Ishikawa (cell line): ENCODE measurements around the gene DDR2.

ENCODE experiments used
- CEBPB ChIP-seq: IDR thresholded peaks from 2 replicates; pipeline ENCODE4 v1.6.1; 2012
- CREB1 ChIP-seq: IDR thresholded peaks from 2 replicates; pipeline ENCODE4 v1.6.1; 2012; ENCODE audit warnings: low read depth
- EGR1 ChIP-seq: IDR thresholded peaks from 2 replicates; pipeline ENCODE4 v1.6.1; 2012
- EP300 ChIP-seq: IDR thresholded peaks from 2 replicates; pipeline ENCODE4 v1.6.1; 2012; ENCODE audit warnings: borderline replicate concordance
- FOXM1 ChIP-seq: IDR thresholded peaks from 2 replicates; pipeline ENCODE4 v1.6.1; 2012; ENCODE audit warnings: low read depth, borderline replicate concordance
- NFIC ChIP-seq: IDR thresholded peaks from 2 replicates; pipeline ENCODE4 v1.6.1; 2012
- RAD21 ChIP-seq: IDR thresholded peaks from 2 replicates; pipeline ENCODE4 v1.6.1; 2012; ENCODE audit warnings: low read depth
- TAF1 ChIP-seq: IDR thresholded peaks from 2 replicates; pipeline ENCODE4 v1.6.1; 2012; ENCODE audit warnings: low read depth, mild to moderate bottlenecking
- TCF12 ChIP-seq: IDR thresholded peaks from 2 replicates; pipeline ENCODE4 v1.6.1; 2012; ENCODE audit warnings: low read depth
- TEAD4 ChIP-seq: IDR thresholded peaks from 2 replicates; pipeline ENCODE4 v1.6.1; 2012
- YY1 ChIP-seq: IDR thresholded peaks from 2 replicates; pipeline ENCODE4 v1.6.1; 2012; ENCODE audit warnings: low read depth
- ZBTB7A ChIP-seq: IDR thresholded peaks from 2 replicates; pipeline ENCODE4 v1.6.1; 2012; ENCODE audit warnings: low read depth
- TF ChIP-seq, protein P1 (sequence below): IDR thresholded peaks from 2 replicates; pipeline ENCODE4 v1.6.1; 2012
- TF ChIP-seq, protein P2 (sequence below): IDR thresholded peaks from 2 replicates; pipeline ENCODE4 v1.6.1; 2012; ENCODE audit warnings: low read depth, mild to moderate bottlenecking
- TF ChIP-seq, protein P3 (sequence below): IDR thresholded peaks from 2 replicates; pipeline ENCODE4 v1.6.1; 2012

DDR2 gene

DNA sequence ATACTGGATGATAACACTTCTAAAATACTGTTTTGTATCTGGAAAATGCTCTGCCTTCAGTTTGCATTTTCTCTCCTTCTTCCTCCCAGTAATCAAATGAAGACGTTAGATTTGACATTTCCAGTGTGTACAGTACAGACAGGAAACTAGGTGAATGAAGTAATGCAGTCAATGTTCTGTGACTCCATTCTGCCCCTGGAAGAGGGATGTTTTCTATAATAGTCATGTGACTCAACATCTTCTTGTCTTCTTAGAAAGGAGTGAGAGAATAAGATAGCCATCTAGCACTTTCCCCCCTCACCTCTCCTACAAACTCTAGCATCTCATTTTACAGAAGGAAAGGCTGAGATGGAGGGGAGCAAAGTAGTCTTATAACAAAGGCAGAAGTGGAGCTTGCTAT is 77.6 kb downstream of the DDR2 start:
- TF ChIP-seq TCF12, result no peak
- TF ChIP-seq NFIC, result no peak
- no peak for TF ChIP-seq ZBTB7A
- TF ChIP-seq TEAD4, result no peak
- no peak for TF ChIP-seq EP300

DNA sequence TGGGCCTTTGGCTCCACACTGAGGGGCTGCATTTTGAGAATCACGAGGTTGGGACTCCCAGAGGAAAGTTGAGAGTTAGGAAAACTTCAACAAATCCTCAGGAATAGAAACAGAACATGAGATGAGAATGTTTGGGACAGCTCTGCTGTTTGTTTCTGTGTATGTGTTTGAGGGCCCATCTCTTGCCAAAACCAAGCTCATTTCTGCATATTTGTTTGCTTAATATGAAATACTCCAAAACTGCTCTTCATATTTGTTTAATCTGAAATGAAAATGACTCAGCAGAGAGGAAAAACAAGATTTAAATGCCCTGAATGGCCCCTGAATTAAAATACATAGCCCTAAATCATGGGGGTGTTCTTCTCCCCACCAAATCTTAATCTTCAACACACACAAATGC is 78.1 kb downstream of the DDR2 start:
- TF ChIP-seq FOXM1 (no peak), EP300 (no peak), EGR1 (no peak), RAD21 (no peak), CEBPB (no peak), ZBTB7A (no peak), TEAD4 (no peak), TAF1 (no peak)
- TF ChIP-seq, protein P1, sequence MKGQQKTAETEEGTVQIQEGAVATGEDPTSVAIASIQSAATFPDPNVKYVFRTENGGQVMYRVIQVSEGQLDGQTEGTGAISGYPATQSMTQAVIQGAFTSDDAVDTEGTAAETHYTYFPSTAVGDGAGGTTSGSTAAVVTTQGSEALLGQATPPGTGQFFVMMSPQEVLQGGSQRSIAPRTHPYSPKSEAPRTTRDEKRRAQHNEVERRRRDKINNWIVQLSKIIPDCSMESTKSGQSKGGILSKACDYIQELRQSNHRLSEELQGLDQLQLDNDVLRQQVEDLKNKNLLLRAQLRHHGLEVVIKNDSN, result no peak
- TF ChIP-seq, protein P2, sequence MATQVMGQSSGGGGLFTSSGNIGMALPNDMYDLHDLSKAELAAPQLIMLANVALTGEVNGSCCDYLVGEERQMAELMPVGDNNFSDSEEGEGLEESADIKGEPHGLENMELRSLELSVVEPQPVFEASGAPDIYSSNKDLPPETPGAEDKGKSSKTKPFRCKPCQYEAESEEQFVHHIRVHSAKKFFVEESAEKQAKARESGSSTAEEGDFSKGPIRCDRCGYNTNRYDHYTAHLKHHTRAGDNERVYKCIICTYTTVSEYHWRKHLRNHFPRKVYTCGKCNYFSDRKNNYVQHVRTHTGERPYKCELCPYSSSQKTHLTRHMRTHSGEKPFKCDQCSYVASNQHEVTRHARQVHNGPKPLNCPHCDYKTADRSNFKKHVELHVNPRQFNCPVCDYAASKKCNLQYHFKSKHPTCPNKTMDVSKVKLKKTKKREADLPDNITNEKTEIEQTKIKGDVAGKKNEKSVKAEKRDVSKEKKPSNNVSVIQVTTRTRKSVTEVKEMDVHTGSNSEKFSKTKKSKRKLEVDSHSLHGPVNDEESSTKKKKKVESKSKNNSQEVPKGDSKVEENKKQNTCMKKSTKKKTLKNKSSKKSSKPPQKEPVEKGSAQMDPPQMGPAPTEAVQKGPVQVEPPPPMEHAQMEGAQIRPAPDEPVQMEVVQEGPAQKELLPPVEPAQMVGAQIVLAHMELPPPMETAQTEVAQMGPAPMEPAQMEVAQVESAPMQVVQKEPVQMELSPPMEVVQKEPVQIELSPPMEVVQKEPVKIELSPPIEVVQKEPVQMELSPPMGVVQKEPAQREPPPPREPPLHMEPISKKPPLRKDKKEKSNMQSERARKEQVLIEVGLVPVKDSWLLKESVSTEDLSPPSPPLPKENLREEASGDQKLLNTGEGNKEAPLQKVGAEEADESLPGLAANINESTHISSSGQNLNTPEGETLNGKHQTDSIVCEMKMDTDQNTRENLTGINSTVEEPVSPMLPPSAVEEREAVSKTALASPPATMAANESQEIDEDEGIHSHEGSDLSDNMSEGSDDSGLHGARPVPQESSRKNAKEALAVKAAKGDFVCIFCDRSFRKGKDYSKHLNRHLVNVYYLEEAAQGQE, result no peak

DNA sequence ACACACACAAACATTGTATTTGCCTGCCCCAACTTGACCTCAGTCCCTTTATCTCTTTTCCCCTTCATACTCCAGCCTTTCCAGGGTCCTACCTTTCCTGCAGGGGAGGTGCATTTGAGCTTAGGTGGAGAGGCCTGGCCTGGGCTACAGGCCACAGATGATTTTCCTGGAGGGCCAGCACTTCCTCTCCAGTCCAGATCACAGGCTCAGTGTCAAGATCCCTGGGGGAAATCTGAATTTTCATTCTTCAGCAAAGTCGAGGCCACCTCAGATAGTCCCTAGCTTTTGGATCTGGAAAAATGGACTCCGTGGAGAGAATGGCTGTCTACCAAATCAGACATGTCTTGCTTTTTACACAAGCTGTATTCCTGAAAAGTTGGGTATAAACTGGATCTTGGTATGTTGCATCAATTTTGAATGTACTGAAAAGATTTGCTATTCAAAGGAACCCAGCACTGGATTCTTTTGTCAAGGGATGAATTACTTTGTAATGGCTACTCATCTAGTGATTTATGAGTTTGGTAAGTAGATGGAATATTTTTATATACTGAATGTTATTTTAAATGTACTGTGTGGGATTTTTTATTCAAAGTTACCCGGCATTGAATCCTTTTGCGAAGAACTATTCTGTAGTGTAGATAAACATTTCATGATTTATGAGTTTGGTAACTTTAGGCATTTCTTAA is 78.7 kb downstream of the DDR2 start:
- TF ChIP-seq RAD21 (no peak), YY1 (no peak), NFIC (no peak), TEAD4 (no peak), TAF1 (no peak), FOXM1 (no peak), ZBTB7A (no peak), CEBPB (no peak), EP300 (no peak), TCF12 (no peak), CREB1 (no peak), EGR1 (no peak)
- TF ChIP-seq, protein P1, result no peak
- TF ChIP-seq, protein P3, sequence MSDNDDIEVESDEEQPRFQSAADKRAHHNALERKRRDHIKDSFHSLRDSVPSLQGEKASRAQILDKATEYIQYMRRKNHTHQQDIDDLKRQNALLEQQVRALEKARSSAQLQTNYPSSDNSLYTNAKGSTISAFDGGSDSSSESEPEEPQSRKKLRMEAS, result no peak
- TF ChIP-seq, protein P2, result no peak

DNA sequence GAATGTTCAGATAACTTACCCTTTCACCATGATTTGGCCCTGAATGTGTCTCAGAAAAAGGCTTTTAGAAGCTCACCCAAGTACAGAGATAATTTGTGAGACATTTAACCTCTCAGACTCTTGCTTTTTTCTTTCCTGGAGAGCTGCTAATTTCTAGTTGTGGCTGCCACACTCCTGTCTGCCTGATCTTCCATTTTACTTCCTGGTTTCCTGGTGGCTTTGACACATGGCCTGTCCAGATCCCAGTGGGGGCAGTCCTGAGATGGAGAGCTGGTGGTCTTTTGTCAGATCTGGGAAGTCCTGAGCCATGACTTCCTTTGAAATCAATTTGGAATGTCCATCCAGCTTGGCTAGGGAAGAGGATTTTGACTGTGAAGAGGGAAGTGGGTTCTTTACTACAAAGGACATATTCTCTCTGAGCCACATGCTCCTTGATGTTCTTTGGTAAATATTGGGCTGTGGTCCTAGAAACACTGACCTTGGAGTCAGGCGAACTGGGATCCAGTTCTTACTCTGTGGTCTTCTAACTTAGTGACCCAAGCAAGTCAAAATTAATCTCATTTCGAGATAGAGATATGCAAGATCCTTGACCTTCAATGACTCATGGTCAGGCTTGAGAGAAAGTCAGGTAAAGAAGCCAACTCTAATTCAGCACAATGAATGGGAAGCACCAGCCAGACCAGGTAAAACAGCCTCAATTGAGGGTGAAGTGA is 80.2 kb downstream of the DDR2 start:
- TF ChIP-seq FOXM1 (no peak), TEAD4 (no peak), RAD21 (no peak), TAF1 (no peak)
- TF ChIP-seq, protein P2, result no peak
- TF ChIP-seq, protein P1, result no peak
